Activated CD8-positive, alpha-beta T cell treated with anti-CD3 and anti-CD28 coated beads for 36 hours (primary cell): ENCODE measurements around the gene PEPD. TPM values are rescaled to one million over a fixed set of nuclear protein-coding genes. Genes with fewer than 3 reads are reported as not detected.

Source experiments
- ATAC-seq: fragments of 200-7000 bp; cut with Tn5 transposase; one replicate; pipeline ENCODE4 v1.10.0; 2021; ENCODE audit warnings: mild to moderate bottlenecking, moderate library complexity
- CTCF ChIA-PET: fragments of 350-600 bp; sonication (Branson Sonifier 250); formaldehyde crosslinking; loops from one replicate; lab custom pipeline; 2021; ENCODE audit warnings: antibody characterized with exemption; lab: Charles Lee
- POLR2A ChIA-PET: fragments of 350-600 bp; sonication (Branson Sonifier 250); formaldehyde crosslinking; loops from one replicate; lab custom pipeline; 2021; ENCODE audit warnings: antibody characterized with exemption; lab: Charles Lee
- DNase-seq: peaks from one replicate; pipeline ENCODE4 v3.0.0-alpha.2; 2020
- H3K27ac Mint-ChIP-seq: one replicate; pipeline ENCODE4 v1.8.0; 2021; ENCODE audit warnings: mild to moderate bottlenecking, mixed read lengths
- H3K27me3 Mint-ChIP-seq: one replicate; pipeline ENCODE4 v1.8.0; 2021; ENCODE audit warnings: mixed read lengths
- H3K36me3 Mint-ChIP-seq: one replicate; pipeline ENCODE4 v1.8.0; 2021; ENCODE audit warnings: low read depth, mixed read lengths
- H3K4me1 Mint-ChIP-seq: one replicate; pipeline ENCODE4 v1.8.0; 2021; ENCODE audit warnings: low read depth, mixed read lengths
- H3K4me3 Mint-ChIP-seq: one replicate; pipeline ENCODE4 v1.8.0; 2021; ENCODE audit warnings: mild to moderate bottlenecking, moderate library complexity, mixed read lengths
- H3K9me3 Mint-ChIP-seq: one replicate; pipeline ENCODE4 v1.8.0; 2021; ENCODE audit warnings: mixed read lengths
- CTCF ChIP-seq: fragments of 200-600 bp; IDR thresholded peaks from one replicate; pipeline ENCODE4 v1.8.0; 2022; ENCODE audit warnings: antibody characterized with exemption, mild to moderate bottlenecking
- intact Hi-C: fragments of 100-400 bp; cut with micrococcal nuclease; formaldehyde crosslinking; loops from one replicate; pipeline ENCODE4 v1.10.0; 2022
- total RNA-seq, 2 experiments: library from RNA; stranded (reverse); gene quantifications; one replicate each; pipeline ENCODE4 v1.2.3, GENCODE V29; 2021

PEPD gene
- total RNA-seq, 2 experiments from 2014 or later, result 32.6 to 34.6 TPM

DNA sequence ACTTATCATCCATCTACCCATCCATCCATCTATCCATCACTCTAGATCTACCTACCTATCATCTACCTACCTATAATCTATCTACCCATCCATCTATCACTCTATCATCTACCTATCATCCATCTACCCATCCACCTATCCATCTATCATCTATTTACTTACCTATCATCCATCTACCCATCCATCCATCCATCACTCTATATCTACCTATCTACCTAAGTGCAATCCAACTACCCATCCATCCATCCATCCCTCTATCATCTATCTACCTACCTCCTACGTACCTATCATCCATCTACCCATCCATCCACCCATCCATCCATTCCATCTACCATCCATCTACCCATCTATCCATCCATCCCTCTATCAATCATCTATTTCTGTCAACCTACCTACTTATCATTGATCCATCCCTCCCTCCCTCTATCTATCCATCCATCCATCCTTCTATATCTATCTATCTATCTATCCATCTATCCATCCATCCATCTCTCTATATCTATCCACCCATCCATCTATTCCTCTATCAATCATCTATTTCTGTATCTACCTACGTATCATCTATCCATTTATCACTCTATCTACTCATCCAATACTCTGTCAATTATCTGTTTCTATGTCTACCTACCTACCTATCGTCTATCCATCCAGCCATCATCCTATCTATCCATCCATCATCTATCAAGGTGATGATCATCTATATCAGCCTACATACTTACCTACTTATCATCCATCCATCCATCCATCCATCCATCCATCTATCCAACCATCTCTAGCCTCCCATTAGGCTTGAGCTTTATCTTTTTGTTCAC lies 99.0 kb downstream of the PEPD start:
- ATAC-seq (no peak), DNase-seq (no peak)
- no peaks in the 10 kb centered on the region for H3K9me3 Mint-ChIP-seq
- POLR2A ChIA-PET, result no interaction called here
- no peak overlapping the region for H3K27ac Mint-ChIP-seq
- intact Hi-C loops, result no loop called here
- H3K36me3 Mint-ChIP-seq, result no peaks in the 10 kb centered on the region
- no peak for TF ChIP-seq CTCF
- H3K4me1 Mint-ChIP-seq, result no peaks in the 10 kb centered on the region
- H3K4me3 Mint-ChIP-seq, result no peak overlapping the region
- CTCF ChIA-PET, result no interaction called here
- no peaks in the 10 kb centered on the region for H3K27me3 Mint-ChIP-seq

DNA sequence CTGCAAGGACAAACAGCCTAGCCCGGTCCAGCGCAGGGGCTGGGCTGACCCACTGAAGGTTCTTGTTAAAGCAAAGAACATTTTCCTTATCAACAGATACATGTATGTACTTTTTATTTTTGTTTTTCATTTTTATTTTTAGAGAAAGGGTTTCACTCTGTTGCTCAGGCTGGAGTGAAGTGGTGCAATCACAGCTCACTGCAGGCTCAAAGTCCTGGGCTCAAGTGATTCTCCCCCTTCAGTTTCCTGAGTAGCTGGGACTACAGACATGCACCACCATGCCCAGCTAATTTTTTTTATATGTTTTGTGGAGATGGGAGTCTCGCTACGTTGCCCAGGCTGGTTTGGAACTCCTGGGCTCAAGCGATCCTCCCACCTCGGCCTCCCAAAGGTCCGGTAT lies 100.2 kb downstream of the PEPD start:
- DNase-seq (no peak), ATAC-seq (no peak)
- H3K9me3 Mint-ChIP-seq, result no peaks in the 10 kb centered on the region
- POLR2A ChIA-PET, result no interaction called here
- no peak overlapping the region for H3K4me3 Mint-ChIP-seq
- intact Hi-C loops, result no loop called here
- H3K36me3 Mint-ChIP-seq, result no peaks in the 10 kb centered on the region
- H3K27ac Mint-ChIP-seq, result no peak overlapping the region
- H3K27me3 Mint-ChIP-seq, result no peaks in the 10 kb centered on the region
- TF ChIP-seq CTCF, result no peak
- CTCF ChIA-PET, result no interaction called here
- H3K4me1 Mint-ChIP-seq, result peaks cover 3% of the 10 kb centered on the region

- POLR2A ChIA-PET, result no interaction called here
- CTCF ChIA-PET, result interaction anchor here (1.5 to 1.6 kb wide), 2 partner anchors 10 to 357 kb away, joined by 4 to 5 read pairs; no protein-coding TSS in a partner anchor
- H3K27ac Mint-ChIP-seq, result no peak overlapping the region
- intact Hi-C loops, result no loop called here
- ATAC-seq, result no peak
- H3K9me3 Mint-ChIP-seq, result no peaks in the 10 kb centered on the region
- H3K27me3 Mint-ChIP-seq, result no peaks in the 10 kb centered on the region
- H3K4me1 Mint-ChIP-seq, result peaks cover 4% of the 10 kb centered on the region
- no peak for DNase-seq
- no peaks in the 10 kb centered on the region for H3K36me3 Mint-ChIP-seq
- H3K4me3 Mint-ChIP-seq, result no peak overlapping the region
- no peak for TF ChIP-seq CTCF
Measured at GRCh38 chr19:33420821-33421220, 100.8 kb downstream of the PEPD start.

DNA sequence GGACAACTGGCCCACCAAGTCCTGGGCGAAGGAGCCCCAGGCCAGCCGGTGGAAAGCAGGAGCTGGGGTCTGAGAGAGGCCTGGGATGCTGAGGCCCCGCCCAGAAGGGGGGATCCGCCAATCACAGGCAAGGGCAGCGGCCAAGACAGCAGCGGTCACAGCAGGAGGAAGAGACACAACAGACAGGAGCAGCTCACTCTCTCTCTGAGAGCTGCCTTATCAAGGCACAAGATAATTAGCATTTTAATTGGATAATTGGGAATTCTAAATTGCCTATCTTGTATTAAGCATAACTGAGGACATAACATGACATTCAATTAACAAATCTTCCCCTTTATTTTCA lies 101.8 kb downstream of the PEPD start:
- intact Hi-C loops, result loop anchor here (5.0 kb wide), 1 partner anchor 348 kb away; no protein-coding TSS in a partner anchor
- H3K4me1 Mint-ChIP-seq, result peaks cover 4% of the 10 kb centered on the region
- no peaks in the 10 kb centered on the region for H3K36me3 Mint-ChIP-seq
- H3K27ac Mint-ChIP-seq, result no peak overlapping the region
- H3K9me3 Mint-ChIP-seq, result no peaks in the 10 kb centered on the region
- POLR2A ChIA-PET, result no interaction called here
- no peaks in the 10 kb centered on the region for H3K27me3 Mint-ChIP-seq
- no peak for TF ChIP-seq CTCF
- DNase-seq (no peak), ATAC-seq (no peak)
- CTCF ChIA-PET, result interaction anchor here (1.2 to 1.6 kb wide), 4 partner anchors 11 to 358 kb away, joined by 4 to 6 read pairs (median 4); no protein-coding TSS in a partner anchor
- H3K4me3 Mint-ChIP-seq, result no peak overlapping the region
